Cardiac septum (tissue), 1 donor: Measurements from ENCODE around the gene NXPE1. TPM values are rescaled to one million over a fixed set of nuclear protein-coding genes. Genes with fewer than 3 reads are reported as not detected.
"Not testable (repeated sequence)": the region's sequence is repeated elsewhere in the genome, so short reads cannot be mapped to it uniquely, and the experiment has no call there.

Experiments used
- DNase-seq: peaks from one replicate; pipeline ENCODE4 v3.0.0-alpha.2; 2020; ENCODE audit warnings: low spot score
- intact Hi-C: fragments of 100-400 bp; cut with DNase I; formaldehyde crosslinking; loops from one replicate; pipeline ENCODE4 v1.14.0; 2022
- long read RNA-seq: library from polyadenylated mRNA; unstranded; transcript quantifications from one replicate; pipeline ENCODE4 v2.0.0, GENCODE V29; 2021
- total RNA-seq: library from RNA; stranded (reverse); fragmentation: NEBNext Ultra II Directional; extraction: Animal tissue kit (Norgen Biotek cat#: 25700); gene quantifications from one replicate; pipeline ENCODE4 v1.2.1, GENCODE V29; 2021
- donor health status: DM: no; HTN: no; CAD: no.

The NXPE1 gene
- total RNA-seq, result 0.11 TPM
- long read RNA-seq, result 0 reads

GRCh38 chr11:114559425-114560310, at the start of gene NXPE1:
Gene NXPE1, minus strand, starts transcription at chr11:114559881. Its CDS starts 8,680 bp downstream, at chr11:114551201.
- intact Hi-C loops, result no loop called here
- no peak for DNase-seq

- intact Hi-C loops, result no loop called here
- DNase-seq, result no peak
Measured at GRCh38 chr11:114609429-114609828, 49.7 kb upstream of the NXPE1 start.

- intact Hi-C loops, DNase-seq: not testable (repeated sequence)
Measured at GRCh38 chr11:114608605-114609004, 48.9 kb upstream of the NXPE1 start.

GRCh38 chr11:114607753-114608459, 48.2 kb upstream of the NXPE1 start:
- intact Hi-C loops, result no loop called here
- no peak for DNase-seq

- intact Hi-C loops, DNase-seq: not testable (repeated sequence)
Measured at GRCh38 chr11:114606802-114607075, 47.1 kb upstream of the NXPE1 start.

- intact Hi-C loops, result no loop called here
- no peak for DNase-seq
Measured at GRCh38 chr11:114606003-114606801, 46.5 kb upstream of the NXPE1 start.

- intact Hi-C loops, result no loop called here
Measured at GRCh38 chr11:114605370-114605769, 45.7 kb upstream of the NXPE1 start.

GRCh38 chr11:114604886-114605285, 45.2 kb upstream of the NXPE1 start:
- DNase-seq, result no peak
- intact Hi-C loops, result no loop called here

More at GRCh38 chr11:114605370-114605769, 45.7 kb upstream of the NXPE1 start:
- no peak for DNase-seq

GRCh38 chr11:114604179-114604813, 44.6 kb upstream of the NXPE1 start:
- intact Hi-C loops, result no loop called here
- no peak for DNase-seq

GRCh38 chr11:114603151-114603550, 43.5 kb upstream of the NXPE1 start:
- intact Hi-C loops, DNase-seq: not testable (repeated sequence)

GRCh38 chr11:114598461-114598860, 38.8 kb upstream of the NXPE1 start:
- DNase-seq, result no peak
- intact Hi-C loops, result no loop called here

- DNase-seq, result no peak
- intact Hi-C loops, result no loop called here
Measured at GRCh38 chr11:114596175-114596919, 36.7 kb upstream of the NXPE1 start.

- DNase-seq, result no peak
- intact Hi-C loops, result no loop called here
Measured at GRCh38 chr11:114595571-114595970, 35.9 kb upstream of the NXPE1 start, which contains the start of gene NXPE4. Gene NXPE4, minus strand, starts transcription at chr11:114595786. Its CDS starts 1,027 bp downstream, at chr11:114594759.

- no peak for DNase-seq
- intact Hi-C loops, result no loop called here
Measured at GRCh38 chr11:114594703-114595102, 35.0 kb upstream of the NXPE1 start.

GRCh38 chr11:114587398-114587953, 27.8 kb upstream of the NXPE1 start:
- intact Hi-C loops, result no loop called here
- no peak for DNase-seq

GRCh38 chr11:114586797-114587196, 27.1 kb upstream of the NXPE1 start:
- no peak for DNase-seq
- intact Hi-C loops, result no loop called here

- no peak for DNase-seq
- intact Hi-C loops, result no loop called here
Measured at GRCh38 chr11:114571712-114572111, 12.0 kb upstream of the NXPE1 start.

GRCh38 chr11:114569801-114570200, 10.1 kb upstream of the NXPE1 start:
- intact Hi-C loops, result no loop called here
- no peak for DNase-seq

- intact Hi-C loops, result no loop called here
- no peak for DNase-seq
Measured at GRCh38 chr11:114566276-114566675, 6.6 kb upstream of the NXPE1 start.
